ENCODE data around the gene USP40.

USP40 gene

GRCh38 chr2:233476651-233477547, 89.7 kb downstream of the USP40 start:
- H3K4me1 ChIP-seq (ENCODE audit: control insufficient read depth in 1 of 2, insufficient read depth in 1 of 2, low read depth in 1 of 2, low read length in 1 of 2): no peaks in the 10 kb centered on the region
- no peak for TF ChIP-seq CTCF (IDR thresholded peaks at IDR 0.05)
- no peak overlapping the region for H3K4me3 ChIP-seq (ENCODE audit: low read depth in 1 of 2, low read length in 1 of 2)
- H3K27ac ChIP-seq: no peak overlapping the region
- no peaks in the 10 kb centered on the region for H3K9me3 ChIP-seq
- peaks cover 43% of the 10 kb centered on the region for H3K36me3 ChIP-seq
- H3K27me3 ChIP-seq: no peaks in the 10 kb centered on the region

- TF ChIP-seq CTCF (IDR thresholded peaks at IDR 0.05): no peak
- H3K36me3 ChIP-seq: peaks cover 52% of the 10 kb centered on the region
- no peaks in the 10 kb centered on the region for H3K9me3 ChIP-seq
Measured at GRCh38 chr2:233476063-233476410, 90.5 kb downstream of the USP40 start.

GRCh38 chr2:233474308-233475160, 92.0 kb downstream of the USP40 start:
- no peak for TF ChIP-seq CTCF (IDR thresholded peaks at IDR 0.05)
- Histone ChIP-seq H3K27ac (no peak overlapping the region), H3K4me3 (ENCODE audit: low read depth in 1 of 2, low read length in 1 of 2) (no peak overlapping the region), H3K36me3 (peaks cover 67% of the 10 kb centered on the region), H3K4me1 (ENCODE audit: control insufficient read depth in 1 of 2, insufficient read depth in 1 of 2, low read depth in 1 of 2, low read length in 1 of 2) (no peaks in the 10 kb centered on the region), H3K9me3 (no peaks in the 10 kb centered on the region), H3K27me3 (no peaks in the 10 kb centered on the region)

More at GRCh38 chr2:233476063-233476410, 90.5 kb downstream of the USP40 start:
- no peak overlapping the region for H3K4me3 ChIP-seq (ENCODE audit: low read depth in 1 of 2, low read length in 1 of 2)
- no peak overlapping the region for H3K27ac ChIP-seq
- H3K4me1 ChIP-seq (ENCODE audit: control insufficient read depth in 1 of 2, insufficient read depth in 1 of 2, low read depth in 1 of 2, low read length in 1 of 2): no peaks in the 10 kb centered on the region
- no peaks in the 10 kb centered on the region for H3K27me3 ChIP-seq

GRCh38 chr2:233473878-233474277, 92.7 kb downstream of the USP40 start:
- no peak for TF ChIP-seq CTCF (IDR thresholded peaks at IDR 0.05)

GRCh38 chr2:233473386-233473791, 93.2 kb downstream of the USP40 start:
- Histone ChIP-seq H3K36me3 (peaks cover 75% of the 10 kb centered on the region), H3K4me3 (ENCODE audit: low read depth in 1 of 2, low read length in 1 of 2) (no peak overlapping the region), H3K27me3 (no peaks in the 10 kb centered on the region), H3K9me3 (no peaks in the 10 kb centered on the region), H3K27ac (no peak overlapping the region), H3K4me1 (ENCODE audit: control insufficient read depth in 1 of 2, insufficient read depth in 1 of 2, low read depth in 1 of 2, low read length in 1 of 2) (no peaks in the 10 kb centered on the region)
- TF ChIP-seq CTCF (IDR thresholded peaks at IDR 0.05): no peak

More at GRCh38 chr2:233473878-233474277, 92.7 kb downstream of the USP40 start:
- Histone ChIP-seq H3K27ac (no peak overlapping the region), H3K9me3 (no peaks in the 10 kb centered on the region), H3K36me3 (peaks cover 74% of the 10 kb centered on the region), H3K27me3 (no peaks in the 10 kb centered on the region), H3K4me1 (ENCODE audit: control insufficient read depth in 1 of 2, insufficient read depth in 1 of 2, low read depth in 1 of 2, low read length in 1 of 2) (no peaks in the 10 kb centered on the region), H3K4me3 (ENCODE audit: low read depth in 1 of 2, low read length in 1 of 2) (no peak overlapping the region)

Data from neutrophil (primary cell).